Sigmoid colon (tissue), 7 donors: Measurements from ENCODE around the gene PGPEP1. TPM values are rescaled to one million over a fixed set of nuclear protein-coding genes. Genes with fewer than 3 reads are reported as not detected.

Experiments used
- DNase-seq: peaks from one replicate; pipeline ENCODE4 v3.0.0-alpha.2; 2019
- H3K27ac ChIP-seq, 4 donors: fragments of 200-600 bp; sonication (generic); one replicate each; pipeline ENCODE4 v1.5.1; 2016 to 2019; ENCODE audit warnings: mild to moderate bottlenecking in 1 of 4
- H3K27me3 ChIP-seq, 3 donors: fragments of 200-600 bp; sonication (generic); one replicate each; pipeline ENCODE4 v1.5.1; 2019; ENCODE audit warnings: mild to moderate bottlenecking in 1 of 3
- H3K36me3 ChIP-seq, 4 donors: fragments of 200-600 bp; sonication (generic); one replicate each; pipeline ENCODE4 v1.5.1; 2016 to 2019
- H3K4me1 ChIP-seq, 4 donors: fragments of 200-600 bp; sonication (generic); one replicate each; pipeline ENCODE4 v1.5.1; 2017 to 2019
- H3K4me3 ChIP-seq, 4 donors: fragments of 200-600 bp; sonication (generic); one replicate each; pipeline ENCODE4 v1.5.1; 2017 to 2019; ENCODE audit warnings: mild to moderate bottlenecking in 2 of 4, moderate library complexity in 1 of 4
- H3K9me3 ChIP-seq, 4 donors: fragments of 200-600 bp in 3 of 4; sonication (generic) in 3 of 4; one replicate each; pipeline versions ENCODE4 v1.5.1 to v1.6.1; 2013 to 2019
- CTCF ChIP-seq, 4 experiments: fragments of 450-650 bp in 3 of 4; fragments of 200-600 bp in 1 of 4; IDR thresholded peaks; one replicate each; pipeline ENCODE4 v1.5.1; 2016 to 2019; ENCODE audit warnings: antibody characterized with exemption in 4 of 4, mild to moderate bottlenecking in 3 of 4, moderate library complexity in 2 of 4
- EP300 ChIP-seq, 4 donors: sonication (generic); formaldehyde crosslinking; IDR thresholded peaks; one replicate each; pipeline ENCODE4 v1.6.1; 2017; ENCODE audit warnings: antibody characterized with exemption in 4 of 4
- POLR2A ChIP-seq, 2 donors: fragments of 450-650 bp; IDR thresholded peaks; one replicate each; pipeline ENCODE4 v1.6.1; 2016; ENCODE audit warnings: antibody characterized with exemption in 2 of 2, mild to moderate bottlenecking in 2 of 2, moderate library complexity in 2 of 2
- POLR2AphosphoS5 ChIP-seq, 4 donors: sonication (generic); formaldehyde crosslinking; IDR thresholded peaks; one replicate each; pipeline ENCODE4 v1.6.1; 2017; ENCODE audit warnings: antibody characterized with exemption in 4 of 4
- WGBS, 2 donors: extraction: QIAGEN DNeasy Blood & Tissue Kit; methylation state at CpG; one replicate each; pipeline ENCODE4 v1.1.7; 2013; 5-methylcytosine and 5-hydroxymethylcytosine counted together
- intact Hi-C: fragments of 100-400 bp; cut with DNase I; formaldehyde crosslinking; loops from one replicate; pipeline ENCODE4 v1.15.1; 2023
- polyA plus RNA-seq, 3 donors: library from polyadenylated mRNA; stranded (reverse); fragments of 200-250 nt; gene quantifications; one replicate each; pipeline ENCODE4 v1.2.3, GENCODE V29; 2013
- total RNA-seq, 4 donors: library from RNA; depleted of rRNA; stranded (reverse); fragments of >200 nt; gene quantifications; one replicate each; pipeline ENCODE4 v1.1.0, GENCODE V29; 2016
- donor health status: healthy with polysubstance abuse.
- donor health status: Bipolar disorder and iron deficiency.
- donor health status: healthy.

Gene PGPEP1
- total and polyA plus RNA-seq, 7 donors = 14.4 to 36.9 (median 16.9) TPM

DNA sequence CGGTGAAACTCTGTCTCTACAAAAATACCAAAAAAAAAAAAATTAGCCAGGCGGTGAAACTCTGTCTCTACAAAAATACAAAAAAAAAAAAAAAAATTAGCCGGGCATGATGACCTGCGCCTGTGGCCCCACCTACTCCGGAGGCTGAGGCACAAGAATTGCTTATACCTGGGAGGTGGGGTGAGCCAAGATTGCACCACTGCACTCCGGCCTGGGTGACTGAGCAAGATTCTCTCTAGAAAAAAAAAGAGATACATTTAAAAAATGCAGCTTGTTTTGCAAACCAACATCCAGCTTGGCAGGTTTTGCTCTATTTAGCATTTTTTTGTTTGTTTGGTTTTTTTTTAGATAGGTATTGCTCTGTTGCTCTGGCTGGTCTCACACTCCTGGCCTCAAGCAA is 6.7 kb upstream of the PGPEP1 start:
- Histone ChIP-seq H3K4me1 (peaks cover 0 to 11% (median 10%) of the 10 kb centered on the region in 4 donors), H3K27ac (no peak overlapping the region), H3K4me3 (no peak overlapping the region), H3K36me3 (no peaks in the 10 kb centered on the region), H3K27me3 (no peaks in the 10 kb centered on the region), H3K9me3 (no peaks in the 10 kb centered on the region)
- DNase-seq = no peak
- no peak for TF ChIP-seq POLR2A (IDR thresholded peaks at IDR 0.05)
- no peak for TF ChIP-seq EP300 (IDR thresholded peaks at IDR 0.05)
- TF ChIP-seq POLR2AphosphoS5 (IDR thresholded peaks at IDR 0.05) = no peak
- no peak for TF ChIP-seq CTCF (IDR thresholded peaks at IDR 0.05)
- WGBS, 2 donors = 75 to 85% methylated on average over 6 of the region's 6 CpGs
- intact Hi-C loops = no loop called here

GRCh38 chr19:18336121-18336520 is 4.3 kb upstream of the PGPEP1 start:
- H3K4me1 ChIP-seq = peaks cover 0 to 12% (median 8%) of the 10 kb centered on the region in 4 donors
- no peaks in the 10 kb centered on the region for H3K36me3 ChIP-seq
- WGBS, 2 donors = 56 to 67% methylated on average over 7 of the region's 7 CpGs
- no peak overlapping the region for H3K27ac ChIP-seq
- no peak for DNase-seq
- H3K4me3 ChIP-seq = no peak overlapping the region
- intact Hi-C loops = no loop called here
- TF ChIP-seq CTCF (IDR thresholded peaks at IDR 0.05) (no peak), POLR2AphosphoS5 (IDR thresholded peaks at IDR 0.05) (no peak), POLR2A (IDR thresholded peaks at IDR 0.05) (no peak), EP300 (IDR thresholded peaks at IDR 0.05) (no peak)
- H3K27me3 ChIP-seq = no peaks in the 10 kb centered on the region
- H3K9me3 ChIP-seq = no peaks in the 10 kb centered on the region

GRCh38 chr19:18338541-18338940 is 1.9 kb upstream of the PGPEP1 start:
- H3K27me3 ChIP-seq = no peaks in the 10 kb centered on the region
- H3K27ac ChIP-seq = no peak overlapping the region
- H3K36me3 ChIP-seq = no peaks in the 10 kb centered on the region
- WGBS, 2 donors = 42 to 75% methylated on average over 9 of the region's 9 CpGs
- H3K9me3 ChIP-seq = no peaks in the 10 kb centered on the region
- DNase-seq = no peak
- peaks cover 0 to 18% (median 11%) of the 10 kb centered on the region in 4 donors for H3K4me1 ChIP-seq
- intact Hi-C loops = no loop called here
- no peak overlapping the region for H3K4me3 ChIP-seq
- TF ChIP-seq POLR2AphosphoS5 (IDR thresholded peaks at IDR 0.05) (no peak), POLR2A (IDR thresholded peaks at IDR 0.05) (no peak), CTCF (IDR thresholded peaks at IDR 0.05) (no peak), EP300 (IDR thresholded peaks at IDR 0.05) (no peak)

DNA sequence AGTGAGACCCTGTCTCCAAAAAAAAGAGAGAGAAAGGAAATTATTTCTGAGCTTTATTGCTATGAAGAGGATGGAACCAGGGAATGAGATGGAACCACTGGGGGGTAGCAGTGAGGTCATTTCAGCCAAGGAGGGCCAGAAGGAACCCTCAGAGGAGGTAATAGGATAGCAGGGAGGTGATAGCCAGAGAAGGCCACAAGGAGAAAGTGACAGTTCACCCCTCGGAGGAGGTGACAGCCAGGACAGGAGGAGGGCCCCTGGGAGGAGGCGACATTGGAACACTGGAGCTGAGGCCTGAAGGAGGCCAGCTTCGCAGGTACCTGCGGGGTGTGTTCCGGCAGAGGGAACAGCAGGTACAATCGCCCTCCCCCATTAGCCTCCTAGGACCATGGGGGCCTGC is 675 bp upstream of the PGPEP1 start:
- H3K4me1 ChIP-seq = peaks cover 0 to 22% (median 12%) of the 10 kb centered on the region in 4 donors
- WGBS, 2 donors = 28 to 59% methylated on average over 6 of the region's 6 CpGs
- H3K27me3 ChIP-seq = no peaks in the 10 kb centered on the region
- intact Hi-C loops = loop anchor here (5.0 kb wide), 2 partner anchors 62 to 73 kb away; no protein-coding TSS in a partner anchor
- DNase-seq = no peak
- H3K4me3 ChIP-seq = peak overlapping the region; percentile 75 to 86 (median 82)
- peak overlapping the region; percentile 78 to 89 (median 80) for H3K27ac ChIP-seq
- no peaks in the 10 kb centered on the region for H3K36me3 ChIP-seq
- TF ChIP-seq POLR2AphosphoS5 (IDR thresholded peaks at IDR 0.05) = no peak
- no peak for TF ChIP-seq EP300 (IDR thresholded peaks at IDR 0.05)
- no peaks in the 10 kb centered on the region for H3K9me3 ChIP-seq

GRCh38 chr19:18340990-18341868 is 831 bp downstream of the PGPEP1 start:
- H3K9me3 ChIP-seq = no peaks in the 10 kb centered on the region
- peaks cover 0 to 7% (median 0%) of the 10 kb centered on the region in 4 donors for H3K36me3 ChIP-seq
- H3K27me3 ChIP-seq = no peaks in the 10 kb centered on the region
- no peak for TF ChIP-seq EP300 (IDR thresholded peaks at IDR 0.05)
- peak in 1 of 2 donors; percentile 6 for TF ChIP-seq POLR2A (IDR thresholded peaks at IDR 0.05)
- no peak for TF ChIP-seq CTCF (IDR thresholded peaks at IDR 0.05)
- TF ChIP-seq POLR2AphosphoS5 (IDR thresholded peaks at IDR 0.05) = peak in 1 of 4 donors; percentile 14
- peaks cover 0 to 22% (median 12%) of the 10 kb centered on the region in 4 donors for H3K4me1 ChIP-seq
- peak overlapping the region; percentile 75 to 86 (median 82) for H3K4me3 ChIP-seq
- 0 to 2% methylated on average over 18 of the region's 18 CpGs for WGBS, 2 donors
- intact Hi-C loops = loop anchor here (5.0 kb wide), 2 partner anchors 64 to 71 kb away; no protein-coding TSS in a partner anchor
- peak overlapping the region; percentile 78 to 89 (median 80) for H3K27ac ChIP-seq
- DNase-seq = peak; percentile 83
